Activated naive CD4-positive, alpha-beta T cell treated with anti-CD3 and anti-CD28 coated beads, Interleukin-2, amount 50 U/mL, for 16 hours (primary cell): ENCODE results near the gene SH2B2.

ENCODE experiments used
- DNase-seq: peaks from one replicate; pipeline ENCODE4 v3.0.0-alpha.2; 2020

Gene SH2B2

GRCh38 chr7:102286237-102287110 is at the start of gene SH2B2:
TSS of gene SH2B2 (plus strand) at chr7:102286868. CDS start at chr7:102300551, 13,683 bp downstream.
- DNase-seq = peak; percentile 43

GRCh38 chr7:102239206-102239820 is 47.4 kb upstream of the SH2B2 start:
- DNase-seq = no peak

- no peak for DNase-seq
These were observed 45.2 kb upstream of the SH2B2 start for GRCh38 chr7:102241431-102241830.

GRCh38 chr7:102244601-102245000 is 42.1 kb upstream of the SH2B2 start:
- DNase-seq = no peak

DNA sequence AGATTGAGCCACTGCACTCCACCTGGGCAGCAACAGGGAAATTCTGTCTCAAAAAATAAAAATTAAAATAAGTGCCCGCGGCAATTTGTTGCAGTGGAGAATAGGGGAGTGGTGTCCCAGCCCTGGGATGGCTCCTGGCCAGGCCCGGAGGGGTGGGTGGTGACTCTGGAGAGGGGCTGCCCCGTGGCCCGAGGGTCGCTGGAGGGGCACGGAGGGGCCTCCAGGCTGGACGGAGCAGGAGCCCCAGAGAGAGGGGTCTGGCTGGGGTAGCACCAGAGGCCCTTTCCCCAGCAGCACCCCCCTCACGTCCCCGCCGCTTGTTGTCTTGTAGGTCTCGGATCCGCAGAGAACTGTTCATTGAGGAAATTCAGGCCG is 38.6 kb upstream of the SH2B2 start:
- DNase-seq = no peak

GRCh38 chr7:102248456-102249395 is 37.9 kb upstream of the SH2B2 start:
- no peak for DNase-seq

- no peak for DNase-seq
These were observed 34.9 kb upstream of the SH2B2 start for GRCh38 chr7:102251531-102252365.

DNA sequence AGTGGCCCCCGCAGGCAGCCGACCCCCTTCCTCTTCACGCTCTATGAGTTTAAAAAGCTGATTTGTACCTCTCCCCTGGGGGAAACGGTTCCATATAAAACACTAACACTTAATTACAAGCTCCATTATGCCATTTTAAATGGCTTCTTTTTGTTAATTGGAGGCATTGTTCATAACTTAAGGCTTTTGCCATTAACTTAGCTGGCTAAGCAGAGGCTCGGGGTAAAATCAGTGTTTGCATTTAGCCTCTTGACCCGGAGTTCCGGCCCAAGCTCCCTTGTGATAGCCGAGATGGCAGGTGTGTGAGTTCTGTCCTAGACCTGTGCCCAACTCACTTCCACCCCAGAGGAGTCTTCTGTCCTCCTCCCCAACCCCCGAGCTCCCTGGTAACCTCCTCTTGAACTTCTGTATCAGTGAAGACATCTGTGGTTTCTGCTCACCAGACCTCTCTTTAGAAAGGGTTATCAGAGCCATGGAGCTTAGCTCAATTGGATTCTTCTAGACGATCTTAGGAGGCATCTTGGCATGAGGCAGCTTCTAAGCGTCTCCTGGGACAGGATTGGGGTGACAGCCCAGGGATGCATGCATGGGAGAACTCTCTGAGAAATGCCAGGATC is 34.2 kb upstream of the SH2B2 start:
- DNase-seq = no peak

- DNase-seq = no peak
These were observed 33.3 kb upstream of the SH2B2 start for GRCh38 chr7:102253066-102253972.

DNA sequence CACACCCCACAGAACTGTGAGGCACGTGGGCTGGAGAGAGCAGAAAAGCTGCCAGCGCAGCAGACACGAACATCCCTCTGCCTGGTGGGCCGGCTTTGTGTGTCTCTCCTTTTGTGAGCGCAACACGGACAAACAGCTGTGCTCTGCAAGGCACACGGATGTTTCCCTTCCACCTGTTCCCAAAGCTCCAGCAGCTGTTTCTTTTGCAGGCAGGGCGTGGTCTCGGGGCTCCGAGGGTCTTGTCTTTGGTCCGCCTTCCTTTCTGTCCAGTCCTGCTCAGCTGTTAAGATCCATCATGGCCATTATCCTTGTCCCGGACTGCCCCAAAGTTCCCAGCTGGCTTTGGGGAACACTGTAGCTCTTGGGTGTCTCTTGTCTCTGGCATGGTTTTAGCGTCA is 32.7 kb upstream of the SH2B2 start:
- DNase-seq = no peak

- no peak for DNase-seq
These were observed 32.1 kb upstream of the SH2B2 start for GRCh38 chr7:102254521-102254920.

DNA sequence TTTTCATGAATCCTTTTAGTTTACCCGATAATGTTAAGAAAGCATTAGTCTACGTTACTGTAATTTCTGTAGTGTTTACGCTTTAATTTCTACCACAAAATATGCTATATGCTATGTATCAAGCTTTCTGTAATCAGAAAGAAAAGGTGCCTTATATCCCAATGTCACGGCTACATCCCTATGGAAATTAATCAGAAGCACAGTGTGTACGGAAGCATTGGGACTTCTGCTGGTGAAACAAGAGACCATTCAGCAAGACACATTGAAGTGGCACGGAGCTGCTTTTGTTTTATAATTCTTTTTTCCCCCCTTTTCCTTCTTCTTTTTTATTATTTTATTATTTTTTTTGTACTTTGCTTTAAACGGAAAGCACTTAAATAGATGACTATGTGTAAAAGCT is 31.2 kb upstream of the SH2B2 start:
- no peak for DNase-seq

DNA sequence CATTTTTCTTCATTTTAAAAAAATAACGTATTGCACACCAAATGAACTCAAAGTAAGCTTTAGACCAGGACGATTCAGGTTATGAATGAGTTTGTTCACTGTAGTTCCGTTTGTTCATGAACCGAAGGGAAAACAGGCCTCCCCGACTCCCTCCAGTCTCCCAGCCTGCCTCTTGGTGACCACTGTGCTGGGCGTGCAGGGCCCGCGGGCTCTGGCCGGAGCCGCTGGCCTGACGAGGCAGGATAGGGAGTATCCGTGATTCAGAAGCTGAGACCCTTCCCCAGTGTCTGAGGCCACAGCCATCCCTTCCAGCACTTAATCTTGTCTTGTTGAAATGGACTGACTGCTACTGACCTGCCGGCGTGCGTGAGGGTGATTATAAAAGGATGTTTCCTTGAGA is 30.8 kb upstream of the SH2B2 start:
- no peak for DNase-seq

- DNase-seq = no peak
These were observed 28.5 kb upstream of the SH2B2 start for GRCh38 chr7:102258073-102258748.

GRCh38 chr7:102258749-102259107 is 27.9 kb upstream of the SH2B2 start:
- DNase-seq = no peak

DNA sequence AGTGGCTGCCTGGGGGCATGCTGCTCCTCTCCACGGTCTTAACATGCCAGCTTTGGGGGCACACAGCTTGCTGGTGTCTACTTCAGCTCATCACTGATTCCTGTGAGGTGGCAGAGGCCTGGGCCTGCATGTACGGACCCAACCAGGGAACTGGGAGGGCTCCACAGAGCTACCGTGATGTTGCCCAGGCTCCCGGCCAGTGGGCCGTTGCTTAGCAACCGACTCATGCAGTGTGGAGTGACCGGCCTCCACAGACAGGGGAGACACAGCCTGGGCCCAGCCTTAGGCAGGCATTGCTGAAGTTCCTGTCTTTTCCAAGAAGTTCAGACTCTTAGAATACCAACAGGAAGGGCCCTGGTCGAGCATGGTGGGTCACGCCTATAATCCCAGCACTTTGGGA is 25.8 kb upstream of the SH2B2 start:
- DNase-seq = no peak

GRCh38 chr7:102261451-102261850 is 25.2 kb upstream of the SH2B2 start:
- no peak for DNase-seq

- DNase-seq = no peak
These were observed 24.1 kb upstream of the SH2B2 start for GRCh38 chr7:102262546-102262945.

DNA sequence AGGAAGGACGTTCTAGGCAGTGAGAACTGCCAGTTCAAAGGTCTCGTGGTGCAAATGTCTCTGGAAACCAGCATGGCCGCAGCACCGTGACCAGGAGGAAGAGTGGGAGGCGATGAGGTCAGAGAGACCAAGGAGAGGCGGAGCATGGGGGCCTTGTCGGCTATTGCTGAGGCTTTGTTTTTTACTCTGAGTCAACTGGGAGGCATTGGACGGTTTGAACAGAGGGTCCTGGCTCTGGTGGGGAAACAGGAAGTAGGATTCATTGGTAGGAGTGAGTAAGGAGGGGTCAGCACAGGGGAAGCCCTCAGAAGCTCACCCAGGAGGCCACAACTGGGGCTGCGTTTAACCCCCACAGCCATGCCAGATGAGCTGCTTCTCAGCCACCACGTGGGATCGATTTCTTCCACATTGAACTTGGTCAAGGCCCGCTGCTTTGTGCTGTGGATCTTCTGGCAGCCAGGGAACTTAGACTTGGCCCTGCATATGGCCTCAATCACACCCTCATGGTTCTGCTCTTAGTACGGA is 22.2 kb upstream of the SH2B2 start:
- no peak for DNase-seq

DNA sequence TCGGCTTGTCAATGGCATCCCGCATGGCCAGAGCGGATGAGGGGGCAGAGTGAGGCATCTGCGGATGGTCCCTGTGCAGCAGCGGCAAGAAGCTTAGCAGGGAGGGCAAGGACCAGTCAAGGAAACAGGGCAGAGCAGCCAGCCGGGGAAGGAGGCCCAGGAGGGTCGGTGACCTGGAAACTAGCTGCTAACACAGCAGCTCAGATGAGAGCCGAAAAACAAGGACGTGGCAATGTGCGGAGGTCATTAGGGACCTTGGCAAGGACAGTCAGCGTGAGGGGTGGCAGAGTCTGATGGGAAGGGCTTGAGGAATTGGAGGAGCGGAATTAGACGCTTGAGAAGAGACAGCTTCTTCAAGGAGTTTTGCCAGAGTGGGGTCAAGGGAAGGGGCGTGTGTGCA is 20.1 kb upstream of the SH2B2 start:
- no peak for DNase-seq
